ENCODE results near the gene PTPRR. TPM values are rescaled to one million over a fixed set of nuclear protein-coding genes. Genes with fewer than 3 reads are reported as not detected.

Gene PTPRR
- total RNA-seq, 2 experiments from 2014 or later = not detected

GRCh38 chr12:70657616-70658286, 262.8 kb downstream of the PTPRR start:
- Histone ChIP-seq H3K4me2 (ENCODE audit: low read length) (no peak overlapping the region), H3K36me3 (ENCODE audit: insufficient read depth, low read length) (no peaks in the 10 kb centered on the region), H3K79me2 (ENCODE audit: insufficient read depth, low read depth, low read length) (no peaks in the 10 kb centered on the region), H3K4me1 (ENCODE audit: insufficient read depth, low read length, poor library complexity, severe bottlenecking) (no peaks in the 10 kb centered on the region), H3K4me3 (ENCODE audit: low read depth, low read length, poor library complexity, severe bottlenecking) (no peak overlapping the region), H3K27ac (ENCODE audit: low read depth, low read length, poor library complexity, severe bottlenecking) (no peak overlapping the region), H3K9me3 (ENCODE audit: low read length) (no peaks in the 10 kb centered on the region), H4K20me1 (ENCODE audit: insufficient read depth, low read length) (no peaks in the 10 kb centered on the region), H2AFZ (ENCODE audit: low read length) (no peak overlapping the region), H3K9me2 (ENCODE audit: insufficient read depth, low read length) (no peaks in the 10 kb centered on the region)
- DNase-seq (ENCODE audit: low spot score) = no peak
- BruUV-seq (replicated peaks) = no TSS peak
- TF ChIP-seq EZH2phosphoT487 (IDR thresholded peaks at IDR 0.05; ENCODE audit: borderline replicate concordance, low read depth, low read length) (no peak), CTCF (conservative IDR thresholded peaks at IDR 0.05; ENCODE audit: low read length) (no peak)
- intact Hi-C loops (cut with micrococcal nuclease; ENCODE audit: unreplicated experiment) = no loop called here
- CTCF ChIA-PET (ENCODE audit: unreplicated experiment) = no interaction called here
- POLR2A ChIA-PET = interaction anchor here (1.0 kb wide), 1 partner anchor 21 kb away, joined by 3 read pairs; no protein-coding TSS in a partner anchor

GRCh38 chr12:70652451-70652850, 268.1 kb downstream of the PTPRR start:
- BruUV-seq (replicated peaks) = no TSS peak
- Histone ChIP-seq H3K4me1 (ENCODE audit: insufficient read depth, low read length, poor library complexity, severe bottlenecking) (no peaks in the 10 kb centered on the region), H3K9me3 (ENCODE audit: low read length) (no peaks in the 10 kb centered on the region), H3K27ac (ENCODE audit: low read depth, low read length, poor library complexity, severe bottlenecking) (no peak overlapping the region), H3K36me3 (ENCODE audit: insufficient read depth, low read length) (no peaks in the 10 kb centered on the region), H3K79me2 (ENCODE audit: insufficient read depth, low read depth, low read length) (no peaks in the 10 kb centered on the region), H3K4me2 (ENCODE audit: low read length) (no peak overlapping the region), H3K4me3 (ENCODE audit: low read depth, low read length, poor library complexity, severe bottlenecking) (no peak overlapping the region), H2AFZ (ENCODE audit: low read length) (no peak overlapping the region), H4K20me1 (ENCODE audit: insufficient read depth, low read length) (no peaks in the 10 kb centered on the region), H3K9me2 (ENCODE audit: insufficient read depth, low read length) (no peaks in the 10 kb centered on the region)
- TF ChIP-seq CTCF (conservative IDR thresholded peaks at IDR 0.05; ENCODE audit: low read length) (no peak), EZH2phosphoT487 (IDR thresholded peaks at IDR 0.05; ENCODE audit: borderline replicate concordance, low read depth, low read length) (no peak)
- no peak for DNase-seq (ENCODE audit: low spot score)
- CTCF ChIA-PET (ENCODE audit: unreplicated experiment) = no interaction called here
- intact Hi-C loops (cut with micrococcal nuclease; ENCODE audit: unreplicated experiment) = no loop called here
- POLR2A ChIA-PET = no interaction called here

GRCh38 chr12:70648831-70649230, 271.7 kb downstream of the PTPRR start:
- no peaks in the 10 kb centered on the region for H3K36me3 ChIP-seq (ENCODE audit: insufficient read depth, low read length)
- no peak overlapping the region for H3K4me2 ChIP-seq (ENCODE audit: low read length)

More at GRCh38 chr12:70648831-70649230, 271.7 kb downstream of the PTPRR start:
- ChIA-PET CTCF (ENCODE audit: unreplicated experiment) (no interaction called here), POLR2A (no interaction called here)
- Histone ChIP-seq H3K79me2 (ENCODE audit: insufficient read depth, low read depth, low read length) (no peaks in the 10 kb centered on the region), H3K4me1 (ENCODE audit: insufficient read depth, low read length, poor library complexity, severe bottlenecking) (no peaks in the 10 kb centered on the region), H3K4me3 (ENCODE audit: low read depth, low read length, poor library complexity, severe bottlenecking) (no peak overlapping the region), H2AFZ (ENCODE audit: low read length) (no peak overlapping the region), H3K27ac (ENCODE audit: low read depth, low read length, poor library complexity, severe bottlenecking) (no peak overlapping the region), H4K20me1 (ENCODE audit: insufficient read depth, low read length) (no peaks in the 10 kb centered on the region), H3K9me3 (ENCODE audit: low read length) (no peaks in the 10 kb centered on the region), H3K9me2 (ENCODE audit: insufficient read depth, low read length) (no peaks in the 10 kb centered on the region)
- intact Hi-C loops (cut with micrococcal nuclease; ENCODE audit: unreplicated experiment) = no loop called here
- no TSS peak for BruUV-seq (replicated peaks)
- TF ChIP-seq EZH2phosphoT487 (IDR thresholded peaks at IDR 0.05; ENCODE audit: borderline replicate concordance, low read depth, low read length) (no peak), CTCF (conservative IDR thresholded peaks at IDR 0.05; ENCODE audit: low read length) (no peak)
- no peak for DNase-seq (ENCODE audit: low spot score)
